GM12878 (cell line): ENCODE measurements around the gene CLASRP. TPM values are rescaled to one million over a fixed set of nuclear protein-coding genes. Genes with fewer than 3 reads are reported as not detected.

ENCODE experiments used
- BACH1 ChIP-seq: fragments of 450-650 bp; IDR thresholded peaks from 2 replicates; pipeline ENCODE4 v1.6.1; 2017; ENCODE audit warnings: mild to moderate bottlenecking, borderline replicate concordance
- CBX5 ChIP-seq: sonication (generic); IDR thresholded peaks from 2 replicates; pipeline ENCODE4 v1.6.1; 2016; ENCODE audit warnings: low read depth, moderate library complexity, mild to moderate bottlenecking, inconsistent platforms
- EED ChIP-seq: sonication (generic); IDR thresholded peaks from 2 replicates; pipeline ENCODE4 v1.6.1; 2016; ENCODE audit warnings: antibody characterized with exemption, low read depth
- FOXK2 ChIP-seq: fragments of 450-650 bp; IDR thresholded peaks from 2 replicates; pipeline ENCODE4 v1.6.1; 2017; ENCODE audit warnings: mild to moderate bottlenecking, moderate library complexity
- GATAD2B ChIP-seq: fragments of 450-650 bp; conservative IDR thresholded peaks from 2 replicates; pipeline ENCODE4 v1.6.1; 2017; ENCODE audit warnings: low read depth, mild to moderate bottlenecking, moderate library complexity
- HCFC1 ChIP-seq: fragments of 150-350 bp; IDR thresholded peaks from 2 replicates; pipeline ENCODE4 v1.6.1; 2014; ENCODE audit warnings: low read length
- IKZF2 ChIP-seq, 2 experiments: fragments of 450-650 bp; IDR thresholded peaks; 2 replicates each; pipeline ENCODE4 v1.6.1; 2017; ENCODE audit warnings: mild to moderate bottlenecking in 2 of 2, moderate library complexity in 2 of 2
- MLLT1 ChIP-seq: fragments of 450-650 bp; IDR thresholded peaks from 2 replicates; pipeline ENCODE4 v1.6.1; 2016; ENCODE audit warnings: mild to moderate bottlenecking
- MYB ChIP-seq: fragments of 150-350 bp; IDR thresholded peaks from 2 replicates; pipeline ENCODE4 v1.6.1; 2014; ENCODE audit warnings: mild to moderate bottlenecking, low read depth, low read length, borderline replicate concordance
- NR2F1 ChIP-seq: fragments of 450-650 bp; conservative IDR thresholded peaks from 2 replicates; pipeline ENCODE4 v1.6.1; 2017; ENCODE audit warnings: mild to moderate bottlenecking
- PML ChIP-seq: IDR thresholded peaks from 2 replicates; pipeline ENCODE4 v1.6.1; 2012; ENCODE audit warnings: low read length, inconsistent platforms
- POLR2A ChIP-seq: IDR thresholded peaks from 2 replicates; pipeline ENCODE4 v1.6.1; 2011; ENCODE audit warnings: low read depth, mild to moderate bottlenecking, low read length
- POU2F2 ChIP-seq: IDR thresholded peaks from 3 replicates; pipeline ENCODE4 v1.6.1; 2011; ENCODE audit warnings: low read depth, mild to moderate bottlenecking, low read length, borderline replicate concordance
- RAD21 ChIP-seq: IDR thresholded peaks from 2 replicates; pipeline ENCODE4 v1.6.1; 2011; ENCODE audit warnings: mild to moderate bottlenecking, low read depth, low read length, moderate library complexity; ENCODE audit not compliant: insufficient read depth
- SIX5 ChIP-seq: IDR thresholded peaks from 2 replicates; pipeline ENCODE4 v1.6.1; 2011; ENCODE audit warnings: mild to moderate bottlenecking, low read depth, low read length, moderate library complexity; ENCODE audit not compliant: severe bottlenecking
- SMAD1 ChIP-seq: fragments of 450-650 bp; IDR thresholded peaks from 2 replicates; pipeline ENCODE4 v1.6.1; 2018; ENCODE audit warnings: mild to moderate bottlenecking, low read depth; ENCODE audit not compliant: partially characterized antibody
- TARDBP ChIP-seq: IDR thresholded peaks from 2 replicates; pipeline ENCODE4 v1.6.1; 2016; ENCODE audit warnings: borderline replicate concordance
- ZNF207 ChIP-seq: fragments of 450-650 bp; IDR thresholded peaks from 2 replicates; pipeline ENCODE4 v1.6.1; 2014; ENCODE audit warnings: antibody characterized with exemption, mild to moderate bottlenecking, borderline replicate concordance
- polyA plus RNA-seq, 11 experiments: library from polyadenylated mRNA; depleted of rRNA in 4 of 11; unstranded in 6 of 11; stranded (reverse) in 5 of 11; fragments of >200 nt; fragmentation: Nextera tagmentation in 4 of 11; fragmentation: Illumina TruSeq in 1 of 11; extraction: Ambion mirVana in 4 of 11; extraction: Trizol in 1 of 11; gene quantifications; 1 replicate in 1 of 11; 2 replicates in 10 of 11; pipeline versions ENCODE4 v1.2.1 to v1.2.3, GENCODE V29; 2011 to 2016; ENCODE audit warnings: inconsistent platforms in 2 of 11, missing spikeins in 2 of 11, low read depth in 1 of 11
- total RNA-seq, 4 experiments: library from RNA; depleted of rRNA in 3 of 4; stranded (reverse); fragments of >200 nt in 3 of 4; fragmentation: Illumina TruSeq in 1 of 4; extraction: Trizol in 1 of 4; gene quantifications; 2 replicates each; pipeline versions ENCODE4 v1.2.1 to v1.2.3, GENCODE V29; 2013 to 2021
- TF ChIP-seq, protein P1 (sequence below): fragments of 450-650 bp; IDR thresholded peaks from 2 replicates; pipeline ENCODE4 v1.6.1; 2017; ENCODE audit warnings: mild to moderate bottlenecking, low read depth, inconsistent platforms; ENCODE audit not compliant: poor library complexity, severe bottlenecking

The CLASRP gene
- total and polyA plus RNA-seq, 10 of the 15 experiments (the other 5 are each of a cell fraction or from before 2014, with no cell fraction given): 0.68 to 75.8 (median 30.2) TPM

- TF ChIP-seq, protein P1, sequence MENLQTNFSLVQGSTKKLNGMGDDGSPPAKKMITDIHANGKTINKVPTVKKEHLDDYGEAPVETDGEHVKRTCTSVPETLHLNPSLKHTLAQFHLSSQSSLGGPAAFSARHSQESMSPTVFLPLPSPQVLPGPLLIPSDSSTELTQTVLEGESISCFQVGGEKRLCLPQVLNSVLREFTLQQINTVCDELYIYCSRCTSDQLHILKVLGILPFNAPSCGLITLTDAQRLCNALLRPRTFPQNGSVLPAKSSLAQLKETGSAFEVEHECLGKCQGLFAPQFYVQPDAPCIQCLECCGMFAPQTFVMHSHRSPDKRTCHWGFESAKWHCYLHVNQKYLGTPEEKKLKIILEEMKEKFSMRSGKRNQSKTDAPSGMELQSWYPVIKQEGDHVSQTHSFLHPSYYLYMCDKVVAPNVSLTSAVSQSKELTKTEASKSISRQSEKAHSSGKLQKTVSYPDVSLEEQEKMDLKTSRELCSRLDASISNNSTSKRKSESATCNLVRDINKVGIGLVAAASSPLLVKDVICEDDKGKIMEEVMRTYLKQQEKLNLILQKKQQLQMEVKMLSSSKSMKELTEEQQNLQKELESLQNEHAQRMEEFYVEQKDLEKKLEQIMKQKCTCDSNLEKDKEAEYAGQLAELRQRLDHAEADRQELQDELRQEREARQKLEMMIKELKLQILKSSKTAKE: no peak
- TF ChIP-seq RAD21: peak; percentile 93
- TF ChIP-seq NR2F1: no peak
- no peak for TF ChIP-seq SIX5
- TF ChIP-seq IKZF2 (IDR thresholded peaks at IDR 0.05): no peak
- no peak for TF ChIP-seq HCFC1
- 0 out of 2 replicates have a peak, but pooled peaks have one; percentile 44 for TF ChIP-seq GATAD2B
- TF ChIP-seq MLLT1: no peak
- no peak for TF ChIP-seq MYB
- TF ChIP-seq POLR2A: no peak
- no peak for TF ChIP-seq FOXK2
- no peak for TF ChIP-seq TARDBP
- TF ChIP-seq ZNF207: no peak; the same call in 1 of the 2 replicates
- TF ChIP-seq BACH1: no peak; the same call in 1 of the 2 replicates
- TF ChIP-seq PML: no peak
- no peak for TF ChIP-seq EED
- no peak for TF ChIP-seq SMAD1
- no peak for TF ChIP-seq CBX5
- 0 out of 3 replicates have a peak, but pooled peaks have one; percentile 26 for TF ChIP-seq POU2F2
These were observed 20.6 kb downstream of the CLASRP start (continued) for GRCh38 chr19:45059258-45059965.
